Erythroblast (primary cell): ENCODE measurements around the gene DR1.

ENCODE experiments used
- GATA1 ChIP-seq: IDR thresholded peaks from 2 replicates; pipeline ENCODE4 v1.6.1; 2011; ENCODE audit warnings: low read depth, mild to moderate bottlenecking, control low read depth, low read length, moderate library complexity
- POLR2A ChIP-seq: IDR thresholded peaks from 2 replicates; pipeline ENCODE4 v1.6.1; 2011; ENCODE audit warnings: mild to moderate bottlenecking, low read length

GRCh38 chr1:93346421-93346993 is 800 bp downstream of the DR1 start:
- TF ChIP-seq POLR2A: no peak
- TF ChIP-seq GATA1: no peak
